Suprapubic skin (tissue), 3 donors: ENCODE results near the gene ATG4A.

Experiments
- EP300 ChIP-seq: sonication (generic); formaldehyde crosslinking; IDR thresholded peaks from one replicate; pipeline ENCODE4 v1.6.1; 2017; ENCODE audit warnings: antibody characterized with exemption
- TF ChIP-seq, protein P1 (sequence below), 2 donors: fragments of 200-600 bp in 1 of 2; fragments of 450-650 bp in 1 of 2; sonication (generic) in 1 of 2; IDR thresholded peaks; one replicate each; pipeline ENCODE4 v1.5.1; 2016 to 2019; ENCODE audit warnings: antibody characterized with exemption in 2 of 2, mild to moderate bottlenecking in 1 of 2, moderate library complexity in 1 of 2

DNA sequence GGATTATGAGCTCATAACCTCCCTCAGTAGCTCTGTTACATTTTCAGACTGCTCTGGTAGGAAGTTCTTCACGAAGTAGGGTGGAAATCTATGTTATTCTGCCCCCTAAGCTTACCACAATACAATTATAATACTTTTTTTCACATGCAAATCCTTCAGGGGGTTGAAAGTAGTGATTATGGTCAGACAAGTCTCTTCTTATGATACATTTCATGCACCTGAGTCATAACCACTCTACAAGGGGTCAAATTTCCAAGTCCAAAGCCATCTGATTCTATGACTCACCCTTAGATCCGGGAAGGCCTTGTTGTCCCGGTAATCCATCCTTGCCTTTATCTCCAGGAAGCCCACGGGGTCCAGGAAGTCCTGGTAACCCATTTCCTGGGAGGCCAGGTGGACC, 95.2 kb downstream of the ATG4A start:
- TF ChIP-seq EP300: no peak
- TF ChIP-seq, protein P1, sequence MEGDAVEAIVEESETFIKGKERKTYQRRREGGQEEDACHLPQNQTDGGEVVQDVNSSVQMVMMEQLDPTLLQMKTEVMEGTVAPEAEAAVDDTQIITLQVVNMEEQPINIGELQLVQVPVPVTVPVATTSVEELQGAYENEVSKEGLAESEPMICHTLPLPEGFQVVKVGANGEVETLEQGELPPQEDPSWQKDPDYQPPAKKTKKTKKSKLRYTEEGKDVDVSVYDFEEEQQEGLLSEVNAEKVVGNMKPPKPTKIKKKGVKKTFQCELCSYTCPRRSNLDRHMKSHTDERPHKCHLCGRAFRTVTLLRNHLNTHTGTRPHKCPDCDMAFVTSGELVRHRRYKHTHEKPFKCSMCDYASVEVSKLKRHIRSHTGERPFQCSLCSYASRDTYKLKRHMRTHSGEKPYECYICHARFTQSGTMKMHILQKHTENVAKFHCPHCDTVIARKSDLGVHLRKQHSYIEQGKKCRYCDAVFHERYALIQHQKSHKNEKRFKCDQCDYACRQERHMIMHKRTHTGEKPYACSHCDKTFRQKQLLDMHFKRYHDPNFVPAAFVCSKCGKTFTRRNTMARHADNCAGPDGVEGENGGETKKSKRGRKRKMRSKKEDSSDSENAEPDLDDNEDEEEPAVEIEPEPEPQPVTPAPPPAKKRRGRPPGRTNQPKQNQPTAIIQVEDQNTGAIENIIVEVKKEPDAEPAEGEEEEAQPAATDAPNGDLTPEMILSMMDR (IDR thresholded peaks at IDR 0.05): no peak
